HCT116 (cell line): ENCODE measurements around the gene LIMS2. TPM values are rescaled to one million over a fixed set of nuclear protein-coding genes. Genes with fewer than 3 reads are reported as not detected.

Source experiments
- ATAC-seq: fragments of 200-7000 bp; cut with Tn5 transposase; 2 replicates; pipeline ENCODE4 v1.9.1; 2020; ENCODE audit warnings: mild to moderate bottlenecking, moderate library complexity
- BruUV-seq: library from RNA; stranded (reverse); fragments of 400-500 nt; replicated peaks from 2 replicates; lab custom pipeline; 2021; lab: Mats Ljungman, UMichigan
- CTCF ChIA-PET: fragments of 300-600 bp; sonication (Branson Sonifier 250); formaldehyde crosslinking; loops from one replicate; lab custom pipeline; 2021; ENCODE audit warnings: antibody characterized with exemption; lab: Charles Lee
- POLR2A ChIA-PET: fragments of 300-600, 350-600 bp; sonication (Branson Sonifier 250); formaldehyde crosslinking; loops from one replicate; lab custom pipeline; 2021; ENCODE audit warnings: antibody characterized with exemption; lab: Charles Lee
- RAD21 ChIA-PET, 2 experiments: fragments of 300-600 bp; sonication (Branson Sonifier 250); formaldehyde crosslinking; loops; one replicate each; lab custom pipeline; 2023; ENCODE audit warnings: low total read pairs in 2 of 2; ENCODE audit not compliant: uncharacterized antibody in 2 of 2, unreplicated experiment in 2 of 2, low non-redundant PET in 1 of 2; lab: Charles Lee
- DNase-seq: peaks from one replicate; pipeline ENCODE4 v3.0.0-alpha.2; 2010; ENCODE audit warnings: low read depth, low spot score
- H2AFZ ChIP-seq: fragments of 200-600 bp; shearing (Covaris generic), sonication (generic); 2 replicates; pipeline ENCODE4 v1.6.1; 2017; ENCODE audit warnings: low read depth, mixed run types, mixed read lengths, antibody characterized with exemption, low read length; ENCODE audit not compliant: poor library complexity, severe bottlenecking
- H3K27ac ChIP-seq: 2 replicates; pipeline ENCODE4 v1.5.1; 2012; ENCODE audit warnings: low read depth, low read length
- H3K27me3 ChIP-seq: fragments of 200-600 bp; sonication (generic); 2 replicates; pipeline ENCODE4 v1.6.1; 2016; ENCODE audit warnings: mixed run types, low read length, mixed read lengths; ENCODE audit not compliant: insufficient read depth
- H3K36me3 ChIP-seq, 2 experiments: fragments of 200-500 bp in 1 of 2; fragments of 200-600 bp in 1 of 2; sonication (Bioruptor generic) in 1 of 2; sonication (generic) in 1 of 2; 2 replicates each; pipeline versions ENCODE4 v1.5.1 to v1.6.1; 2014 to 2016; ENCODE audit warnings: low read length in 2 of 2, inconsistent platforms in 1 of 2, mixed read lengths in 1 of 2, mixed run types in 1 of 2; ENCODE audit not compliant: insufficient read depth in 2 of 2, control insufficient read depth in 1 of 2
- H3K4me1 ChIP-seq, 2 experiments: fragments of 200-600 bp in 1 of 2; sonication (generic) in 1 of 2; 2 replicates each; pipeline versions ENCODE4 v1.5.1 to v1.6.1; 2012 to 2017; ENCODE audit warnings: low read length in 2 of 2, inconsistent platforms in 1 of 2, mild to moderate bottlenecking in 1 of 2, mixed read lengths in 1 of 2, mixed run types in 1 of 2, moderate library complexity in 1 of 2; ENCODE audit not compliant: insufficient read depth in 2 of 2, control insufficient read depth in 1 of 2
- H3K4me2 ChIP-seq: fragments of 200-600 bp; sonication (generic); 2 replicates; pipeline ENCODE4 v1.6.1; 2017; ENCODE audit warnings: mixed run types, low read length, mixed read lengths
- H3K4me3 ChIP-seq, 2 experiments: fragments of 200-600 bp in 1 of 2; sonication (generic) in 1 of 2; replicated peaks in 1 of 2; 2 replicates each; pipeline ENCODE4 v1.5.1; 2011 to 2016; ENCODE audit warnings: low read length in 2 of 2, control low read depth in 1 of 2, low read depth in 1 of 2, mild to moderate bottlenecking in 1 of 2, mixed read lengths in 1 of 2, mixed run types in 1 of 2
- H3K79me2 ChIP-seq: fragments of 200-600 bp; sonication (generic); 2 replicates; pipeline ENCODE4 v1.6.1; 2017; ENCODE audit warnings: mild to moderate bottlenecking, mixed run types, low read length, moderate library complexity, mixed read lengths; ENCODE audit not compliant: insufficient read depth
- H3K9ac ChIP-seq: fragments of 200-600 bp; sonication (generic); 2 replicates; pipeline ENCODE4 v1.6.1; 2016; ENCODE audit warnings: low read length, mixed read lengths
- H3K9me2 ChIP-seq: fragments of 200-600 bp; sonication (generic), shearing (Covaris generic); 2 replicates; pipeline ENCODE4 v1.6.1; 2017; ENCODE audit warnings: mixed run types, mild to moderate bottlenecking, moderate library complexity; ENCODE audit not compliant: insufficient read depth
- H3K9me3 ChIP-seq, 2 experiments: fragments of 200-500 bp in 1 of 2; fragments of 200-600 bp in 1 of 2; sonication (Bioruptor generic) in 1 of 2; sonication (generic) in 1 of 2; 2 replicates each; pipeline ENCODE4 v1.6.1; 2014 to 2017; ENCODE audit warnings: low read length in 2 of 2, mixed read lengths in 2 of 2, inconsistent platforms in 1 of 2, low read depth in 1 of 2, mild to moderate bottlenecking in 1 of 2, mixed run types in 1 of 2, moderate library complexity in 1 of 2; ENCODE audit not compliant: control insufficient read depth in 1 of 2, insufficient read depth in 1 of 2
- H4K20me1 ChIP-seq: fragments of 200-600 bp; sonication (generic), shearing (Covaris generic); 2 replicates; pipeline ENCODE4 v1.6.1; 2017; ENCODE audit warnings: mixed run types, mild to moderate bottlenecking, moderate library complexity; ENCODE audit not compliant: insufficient read depth
- ATF3 ChIP-seq: IDR thresholded peaks from 2 replicates; pipeline ENCODE4 v1.6.1; 2012
- EGR1 ChIP-seq: IDR thresholded peaks from 2 replicates; pipeline ENCODE4 v1.6.1; 2012; ENCODE audit warnings: low read depth
- EZH2phosphoT487 ChIP-seq: fragments of 200-600 bp; IDR thresholded peaks from 2 replicates; pipeline ENCODE4 v1.6.1; 2018; ENCODE audit warnings: antibody characterized with exemption, borderline replicate concordance
- REST ChIP-seq: IDR thresholded peaks from 2 replicates; pipeline ENCODE4 v1.6.1; 2012; ENCODE audit warnings: low read depth
- ZBTB33 ChIP-seq: IDR thresholded peaks from 2 replicates; pipeline ENCODE4 v1.6.1; 2011; ENCODE audit warnings: mild to moderate bottlenecking, low read length, moderate library complexity; ENCODE audit not compliant: insufficient replicate concordance; ENCODE audit errors: extremely low read depth
- intact Hi-C: fragments of 100-400 bp; cut with micrococcal nuclease; formaldehyde crosslinking; loops from 2 replicates; pipeline ENCODE4 v1.10.0; 2022
- total RNA-seq: library from RNA; stranded (reverse); gene quantifications from one replicate; pipeline ENCODE4 v1.2.1, GENCODE V29; 2021; ENCODE audit not compliant: unreplicated experiment

The LIMS2 gene
- total RNA-seq, 1 experiment from 2014 or later = 3.7 TPM

- H3K27me3 ChIP-seq = no peaks in the 10 kb centered on the region
- H3K9me2 ChIP-seq = no peaks in the 10 kb centered on the region
- H3K9ac ChIP-seq = no peak overlapping the region
- no peaks in the 10 kb centered on the region for H3K9me3 ChIP-seq
- H3K79me2 ChIP-seq = peaks cover 5% of the 10 kb centered on the region
- no peak for TF ChIP-seq ZBTB33
- TF ChIP-seq ATF3 = no peak
- no peak for TF ChIP-seq EZH2phosphoT487
- TF ChIP-seq REST = no peak
- TF ChIP-seq EGR1 = no peak
- ChIA-PET CTCF (no interaction called here), RAD21 (no interaction called here), POLR2A (no interaction called here)
- BruUV-seq = no TSS peak
- ATAC-seq = no peak
- intact Hi-C loops = no loop called here
- no peaks in the 10 kb centered on the region for H3K36me3 ChIP-seq
- H3K27ac ChIP-seq = no peak overlapping the region
- no peak overlapping the region for H3K4me3 ChIP-seq
- no peak for DNase-seq
- no peak overlapping the region for H3K4me2 ChIP-seq
- H3K4me1 ChIP-seq = peaks cover 9 to 57% of the 10 kb centered on the region in 2 experiments
- no peaks in the 10 kb centered on the region for H4K20me1 ChIP-seq
- no peak overlapping the region for H2AFZ ChIP-seq
Measured at GRCh38 chr2:127697482-127698180, 22.3 kb upstream of the LIMS2 start.
